ENCODE results near the gene NUCB2. TPM values are rescaled to one million over a fixed set of nuclear protein-coding genes. Genes with fewer than 3 reads are reported as not detected.

NUCB2 gene
- polyA plus RNA-seq, 1 of the 3 experiments (the other 2 are of a cell fraction): 25.0 TPM

GRCh38 chr11:17273211-17273610, 3.3 kb upstream of the NUCB2 start:
- Histone ChIP-seq H4K20me1 (ENCODE audit: insufficient read depth) (no peaks in the 10 kb centered on the region), H3K36me3 (replicated peaks in 1 of 2; ENCODE audit: control insufficient read depth in 1 of 2, insufficient read depth in 2 of 2, low read length in 1 of 2) (no peaks in the 10 kb centered on the region), H3K79me2 (ENCODE audit: insufficient read depth) (peaks cover 15% of the 10 kb centered on the region), H3K27me3 (ENCODE audit: insufficient read depth) (no peaks in the 10 kb centered on the region), H3K9me3 (no peaks in the 10 kb centered on the region), H3K9me2 (no peaks in the 10 kb centered on the region), H3F3A (replicated peaks; ENCODE audit: insufficient read depth) (peaks cover 6% of the 10 kb centered on the region), H3K4me2 (no peak overlapping the region), H2AFZ (ENCODE audit: low read depth) (no peak overlapping the region), H3K9ac (no peak overlapping the region), H3K4me1 (ENCODE audit: control insufficient read depth in 1 of 2, insufficient read depth in 2 of 2, low read depth in 1 of 2, low read length in 1 of 2) (peaks cover 3% of the 10 kb centered on the region in 2 experiments; a peak in 1 of 4 replicates), H3K27ac (ENCODE audit: low read depth in 2 of 2, low read length in 1 of 2) (no peak overlapping the region), H3K4me3 (ENCODE audit: low read depth in 2 of 2, low read length in 1 of 2) (no peak overlapping the region)
- no peak for TF ChIP-seq IRF3 (IDR thresholded peaks at IDR 0.05; ENCODE audit: low read depth, low read length)
- no peak for TF ChIP-seq MAX (IDR thresholded peaks at IDR 0.05; ENCODE audit: low read depth)
- no peak for TF ChIP-seq SIN3A (IDR thresholded peaks at IDR 0.05; ENCODE audit: borderline replicate concordance, low read depth, low read length)
- no peak for TF ChIP-seq YY1 (IDR thresholded peaks at IDR 0.05; ENCODE audit: low read depth)
- TF ChIP-seq NRF1 (IDR thresholded peaks at IDR 0.05; ENCODE audit: low read depth, low read length): no peak
- TF ChIP-seq FOXJ3 (CRISPR knock-in tag; IDR thresholded peaks at IDR 0.05): no peak
- no peak for TF ChIP-seq POLR2AphosphoS5 (IDR thresholded peaks at IDR 0.05; ENCODE audit: low read depth, low read length)
- no peak for TF ChIP-seq TEAD4 (IDR thresholded peaks at IDR 0.05; ENCODE audit: borderline replicate concordance, insufficient read depth)
- DNase-seq: no peak
- CTCF ChIA-PET: interaction anchor here (1.4 kb wide), 1 partner anchor 111 kb away, joined by 3 read pairs; no protein-coding TSS in a partner anchor
- 85% methylated on average over 6 of the region's 6 CpGs for WGBS (ENCODE audit: low lambda C conversion rate)
- POLR2A ChIA-PET: no interaction called here

GRCh38 chr11:17273668-17274282, 2.8 kb upstream of the NUCB2 start:
- Histone ChIP-seq H3K9ac (no peak overlapping the region), H3K4me2 (no peak overlapping the region), H3K4me3 (ENCODE audit: low read depth in 2 of 2, low read length in 1 of 2) (no peak overlapping the region), H3K79me2 (ENCODE audit: insufficient read depth) (peaks cover 20% of the 10 kb centered on the region), H2AFZ (ENCODE audit: low read depth) (no peak overlapping the region), H3K36me3 (replicated peaks in 1 of 2; ENCODE audit: control insufficient read depth in 1 of 2, insufficient read depth in 2 of 2, low read length in 1 of 2) (no peaks in the 10 kb centered on the region), H3K27me3 (ENCODE audit: insufficient read depth) (no peaks in the 10 kb centered on the region), H4K20me1 (ENCODE audit: insufficient read depth) (no peaks in the 10 kb centered on the region), H3K9me2 (no peaks in the 10 kb centered on the region), H3K27ac (ENCODE audit: low read depth in 2 of 2, low read length in 1 of 2) (no peak overlapping the region), H3K4me1 (ENCODE audit: control insufficient read depth in 1 of 2, insufficient read depth in 2 of 2, low read depth in 1 of 2, low read length in 1 of 2) (peaks cover 3% of the 10 kb centered on the region in 2 experiments; a peak in 1 of 4 replicates), H3K9me3 (no peaks in the 10 kb centered on the region), H3F3A (replicated peaks; ENCODE audit: insufficient read depth) (peaks cover 6% of the 10 kb centered on the region)
- no peak for TF ChIP-seq TEAD4 (IDR thresholded peaks at IDR 0.05; ENCODE audit: borderline replicate concordance, insufficient read depth)
- no peak for TF ChIP-seq POLR2AphosphoS5 (IDR thresholded peaks at IDR 0.05; ENCODE audit: low read depth, low read length)
- TF ChIP-seq ZBTB33 (IDR thresholded peaks at IDR 0.05; ENCODE audit: borderline replicate concordance, low read depth): no peak
- TF ChIP-seq RXRA (IDR thresholded peaks at IDR 0.05; ENCODE audit: borderline replicate concordance, low read depth): no peak
- TF ChIP-seq IRF3 (IDR thresholded peaks at IDR 0.05; ENCODE audit: low read depth, low read length): no peak
- no peak for TF ChIP-seq REST (IDR thresholded peaks at IDR 0.05; ENCODE audit: low read depth, low read length)
- TF ChIP-seq EZH2phosphoT487 (IDR thresholded peaks at IDR 0.05; ENCODE audit: borderline replicate concordance, low read depth): no peak
- TF ChIP-seq FOSL2 (IDR thresholded peaks at IDR 0.05; ENCODE audit: borderline replicate concordance, low read depth): no peak
- ChIA-PET POLR2A (no interaction called here), CTCF (interaction anchor here (1.4 kb wide), 1 partner anchor 110 kb away, joined by 3 read pairs; no protein-coding TSS in a partner anchor)
- WGBS (ENCODE audit: low lambda C conversion rate): 80% methylated on average over 5 of the region's 5 CpGs
- DNase-seq: no peak

All from SK-N-SH (cell line).